Activated naive CD4-positive, alpha-beta T cell treated with anti-CD3 and anti-CD28 coated beads, Interleukin-2, amount 50 U/mL, for 24 hours (primary cell): Measurements from ENCODE around the gene SMIM24.

Experiments
- H3K27ac Mint-ChIP-seq: one replicate; pipeline ENCODE4 v1.8.0; 2021; ENCODE audit warnings: mild to moderate bottlenecking, mixed read lengths
- H3K27me3 Mint-ChIP-seq: one replicate; pipeline ENCODE4 v1.8.0; 2021; ENCODE audit warnings: mixed read lengths
- H3K36me3 Mint-ChIP-seq: one replicate; pipeline ENCODE4 v1.8.0; 2021; ENCODE audit warnings: mixed read lengths
- H3K4me1 Mint-ChIP-seq: one replicate; pipeline ENCODE4 v1.8.0; 2021; ENCODE audit warnings: mixed read lengths
- H3K4me3 Mint-ChIP-seq: one replicate; pipeline ENCODE4 v1.8.0; 2021; ENCODE audit warnings: mild to moderate bottlenecking, mixed read lengths
- H3K9me3 Mint-ChIP-seq: one replicate; pipeline ENCODE4 v1.8.0; 2021; ENCODE audit warnings: mixed read lengths

The SMIM24 gene

DNA sequence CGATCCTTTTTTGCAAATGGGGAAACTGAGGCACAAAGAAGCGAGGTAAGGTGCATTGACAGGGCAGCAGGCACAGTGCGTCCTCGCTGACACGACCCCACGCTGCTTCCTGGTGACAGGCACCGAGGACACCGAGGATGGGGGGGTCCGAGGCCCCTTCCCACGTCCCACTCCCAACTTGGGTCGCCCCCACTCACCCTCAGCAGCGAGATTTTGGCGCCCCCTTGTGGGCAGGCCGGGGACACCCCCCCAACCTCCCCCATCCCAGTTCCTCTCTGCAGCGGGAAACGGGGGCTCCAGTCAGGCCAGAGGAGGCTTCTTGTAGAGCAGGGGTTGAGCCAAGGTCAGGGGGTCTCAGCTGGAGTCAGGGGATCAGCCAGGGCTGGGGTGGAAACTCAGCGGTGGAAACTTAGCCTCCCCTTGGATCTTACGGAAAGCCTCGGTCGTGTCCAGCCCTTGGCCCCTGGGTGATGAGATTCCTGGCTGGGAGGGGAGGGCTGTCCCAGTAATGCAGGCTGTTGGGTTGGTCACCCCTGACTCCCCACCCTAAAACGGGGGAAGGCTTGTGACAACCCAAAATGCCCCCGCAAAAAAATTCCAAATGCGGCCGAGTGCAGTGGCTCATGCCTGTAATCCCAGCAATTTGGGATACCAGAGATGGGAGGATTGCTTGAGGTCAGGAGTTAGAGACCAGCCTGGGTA is 8.2 kb downstream of the SMIM24 start:
- Mint-ChIP-seq H3K27ac (no peak overlapping the region), H3K36me3 (no peaks in the 10 kb centered on the region), H3K4me1 (no peaks in the 10 kb centered on the region), H3K27me3 (no peaks in the 10 kb centered on the region), H3K9me3 (no peaks in the 10 kb centered on the region), H3K4me3 (no peak overlapping the region)

DNA sequence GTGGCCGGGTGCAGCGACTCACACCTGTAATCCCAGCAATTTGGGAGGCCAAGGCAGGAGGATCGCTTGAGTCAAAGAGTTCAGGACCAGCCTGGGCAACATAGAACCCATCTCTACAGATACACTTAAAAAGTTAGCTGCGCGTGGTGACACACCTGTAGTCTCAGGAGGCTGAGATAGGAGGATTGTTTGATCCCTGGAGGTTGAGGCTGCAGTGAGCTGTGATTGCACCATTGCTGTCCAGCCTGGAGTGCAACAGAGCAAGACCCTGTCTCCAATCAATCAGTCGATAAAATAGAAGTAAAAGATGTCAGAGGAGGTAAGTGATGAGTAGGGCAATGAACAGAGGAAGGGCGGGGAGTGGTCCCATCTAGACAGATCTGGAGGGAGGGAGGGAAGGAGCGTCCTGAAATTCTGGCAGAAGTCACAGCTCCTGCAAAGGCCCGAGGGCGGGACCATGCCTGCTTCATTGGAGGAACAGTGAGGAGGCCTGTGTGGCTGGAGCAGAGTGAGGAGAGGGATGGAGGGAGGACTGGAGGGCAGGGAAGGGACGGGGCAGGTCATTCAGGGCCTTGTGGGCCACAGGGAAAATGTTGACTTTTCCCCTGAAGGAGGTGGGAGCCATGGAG is 9.7 kb downstream of the SMIM24 start:
- Mint-ChIP-seq H3K27me3 (no peaks in the 10 kb centered on the region), H3K27ac (no peak overlapping the region), H3K4me3 (no peak overlapping the region), H3K4me1 (no peaks in the 10 kb centered on the region), H3K9me3 (no peaks in the 10 kb centered on the region), H3K36me3 (no peaks in the 10 kb centered on the region)

DNA sequence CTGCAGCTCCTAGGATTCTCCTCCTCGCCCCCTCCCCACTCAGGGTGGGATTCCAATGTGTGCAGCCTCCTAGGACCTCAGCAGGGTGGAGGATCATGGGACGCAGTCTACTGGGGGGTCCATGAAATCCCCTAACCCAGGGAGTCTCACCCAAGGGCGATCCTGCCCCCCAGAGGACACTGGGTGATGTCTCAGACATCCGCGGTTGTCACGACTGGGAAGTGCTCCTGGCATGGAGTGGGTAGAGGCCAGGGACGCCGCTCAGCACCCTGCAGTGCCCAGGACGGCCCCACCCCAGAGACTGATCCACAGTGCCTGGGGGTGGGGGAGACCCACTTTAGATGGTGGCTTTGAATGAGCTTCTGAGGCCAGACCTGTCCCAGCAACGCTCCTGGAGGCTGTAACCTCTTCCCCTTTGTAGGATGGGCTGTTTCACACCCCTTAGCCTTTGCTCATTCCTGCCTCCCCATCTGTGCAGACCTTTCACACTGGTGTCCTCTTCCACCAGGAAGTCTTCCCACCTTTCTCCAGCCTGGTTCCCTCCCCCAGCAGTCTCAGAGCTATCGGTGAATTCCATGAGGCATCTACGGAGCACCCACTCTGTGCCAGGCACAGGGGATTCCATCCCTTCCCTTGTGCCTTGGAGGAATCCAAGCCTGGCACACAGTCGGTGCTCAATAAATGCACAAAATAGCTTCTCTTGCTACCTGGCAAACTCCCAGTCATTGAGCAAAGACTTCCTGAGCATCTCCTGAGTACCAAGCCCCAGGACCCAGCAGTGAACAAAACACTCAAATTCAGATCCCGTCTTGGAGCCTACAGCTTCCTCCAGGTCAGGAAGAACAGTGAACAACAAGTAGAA is 10.5 kb downstream of the SMIM24 start:
- Mint-ChIP-seq H3K36me3 (no peaks in the 10 kb centered on the region), H3K9me3 (no peaks in the 10 kb centered on the region), H3K4me1 (no peaks in the 10 kb centered on the region), H3K27me3 (no peaks in the 10 kb centered on the region), H3K27ac (no peak overlapping the region), H3K4me3 (no peak overlapping the region)

DNA sequence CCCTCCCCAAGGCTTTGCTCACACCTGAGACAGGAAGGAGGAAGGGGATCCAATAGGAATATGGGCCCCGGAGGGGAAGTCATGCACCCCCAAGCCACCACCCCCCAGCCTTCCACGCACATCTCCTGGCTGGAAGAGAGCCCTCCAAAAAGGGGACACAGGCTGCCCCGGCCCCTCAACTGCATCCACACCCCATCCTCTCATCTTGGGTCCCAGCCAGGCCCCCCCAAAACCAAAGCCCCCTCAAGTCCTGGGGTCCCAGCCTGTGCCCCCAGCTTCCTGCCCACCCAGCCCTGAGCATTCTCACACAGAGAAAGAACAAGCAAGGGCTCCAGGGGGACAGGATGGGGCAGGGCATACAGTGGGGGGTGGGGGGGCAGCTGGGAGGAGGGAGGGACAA is 12.1 kb downstream of the SMIM24 start:
- H3K4me1 Mint-ChIP-seq, result no peaks in the 10 kb centered on the region
- H3K27ac Mint-ChIP-seq, result no peak overlapping the region
- H3K27me3 Mint-ChIP-seq, result no peaks in the 10 kb centered on the region
- no peaks in the 10 kb centered on the region for H3K9me3 Mint-ChIP-seq
- H3K4me3 Mint-ChIP-seq, result no peak overlapping the region
- H3K36me3 Mint-ChIP-seq, result no peaks in the 10 kb centered on the region

- H3K36me3 Mint-ChIP-seq, result peaks cover 3% of the 10 kb centered on the region
- no peaks in the 10 kb centered on the region for H3K27me3 Mint-ChIP-seq
- H3K9me3 Mint-ChIP-seq, result no peaks in the 10 kb centered on the region
- no peak overlapping the region for H3K4me3 Mint-ChIP-seq
- no peak overlapping the region for H3K27ac Mint-ChIP-seq
- H3K4me1 Mint-ChIP-seq, result no peaks in the 10 kb centered on the region
Measured at GRCh38 chr19:3467437-3468198, 12.7 kb downstream of the SMIM24 start.

- Mint-ChIP-seq H3K4me1 (no peaks in the 10 kb centered on the region), H3K27me3 (no peaks in the 10 kb centered on the region), H3K9me3 (no peaks in the 10 kb centered on the region), H3K27ac (no peak overlapping the region), H3K36me3 (peaks cover 3% of the 10 kb centered on the region), H3K4me3 (no peak overlapping the region)
Measured at GRCh38 chr19:3466635-3467034, 13.7 kb downstream of the SMIM24 start.

GRCh38 chr19:3465552-3465951 is 14.8 kb downstream of the SMIM24 start:
- Mint-ChIP-seq H3K27ac (no peak overlapping the region), H3K27me3 (no peaks in the 10 kb centered on the region), H3K36me3 (peaks cover 3% of the 10 kb centered on the region), H3K4me1 (no peaks in the 10 kb centered on the region), H3K4me3 (no peak overlapping the region), H3K9me3 (no peaks in the 10 kb centered on the region)

DNA sequence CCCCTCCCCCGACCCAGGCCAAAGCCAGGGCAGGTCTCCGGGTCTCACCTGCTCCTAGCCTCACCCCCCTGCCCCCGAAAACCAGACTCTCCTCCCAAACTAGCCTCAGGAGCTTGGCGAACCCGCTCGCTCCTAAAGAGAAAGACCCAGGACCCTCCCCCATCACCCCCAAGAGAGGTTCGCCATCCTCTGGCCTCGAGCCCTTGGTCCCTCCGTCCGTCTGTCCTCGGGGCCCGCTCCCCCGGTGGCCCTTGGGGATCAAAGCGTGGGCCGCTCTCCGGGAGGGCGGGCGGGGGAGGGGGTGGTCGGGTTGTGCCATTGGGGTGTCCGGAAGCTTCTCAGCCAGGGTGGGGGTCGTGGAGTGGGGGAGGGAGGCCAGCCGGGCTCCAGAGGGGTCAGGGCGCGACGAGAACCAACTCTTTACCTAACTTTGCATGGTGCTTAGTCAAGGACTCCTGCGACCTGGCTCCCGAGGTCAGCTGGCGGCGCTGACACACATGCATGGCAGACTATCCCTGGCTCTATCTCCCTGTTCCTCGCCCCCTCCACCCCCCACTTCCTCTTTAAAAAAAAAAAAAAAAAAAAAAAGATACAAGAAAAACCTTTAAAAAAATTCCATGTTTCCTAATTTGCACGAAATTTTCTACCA is 15.6 kb downstream of the SMIM24 start:
- H3K36me3 Mint-ChIP-seq, result peaks cover 3% of the 10 kb centered on the region
- no peaks in the 10 kb centered on the region for H3K4me1 Mint-ChIP-seq
- no peak overlapping the region for H3K4me3 Mint-ChIP-seq
- H3K9me3 Mint-ChIP-seq, result no peaks in the 10 kb centered on the region
- H3K27me3 Mint-ChIP-seq, result no peaks in the 10 kb centered on the region
- no peak overlapping the region for H3K27ac Mint-ChIP-seq

DNA sequence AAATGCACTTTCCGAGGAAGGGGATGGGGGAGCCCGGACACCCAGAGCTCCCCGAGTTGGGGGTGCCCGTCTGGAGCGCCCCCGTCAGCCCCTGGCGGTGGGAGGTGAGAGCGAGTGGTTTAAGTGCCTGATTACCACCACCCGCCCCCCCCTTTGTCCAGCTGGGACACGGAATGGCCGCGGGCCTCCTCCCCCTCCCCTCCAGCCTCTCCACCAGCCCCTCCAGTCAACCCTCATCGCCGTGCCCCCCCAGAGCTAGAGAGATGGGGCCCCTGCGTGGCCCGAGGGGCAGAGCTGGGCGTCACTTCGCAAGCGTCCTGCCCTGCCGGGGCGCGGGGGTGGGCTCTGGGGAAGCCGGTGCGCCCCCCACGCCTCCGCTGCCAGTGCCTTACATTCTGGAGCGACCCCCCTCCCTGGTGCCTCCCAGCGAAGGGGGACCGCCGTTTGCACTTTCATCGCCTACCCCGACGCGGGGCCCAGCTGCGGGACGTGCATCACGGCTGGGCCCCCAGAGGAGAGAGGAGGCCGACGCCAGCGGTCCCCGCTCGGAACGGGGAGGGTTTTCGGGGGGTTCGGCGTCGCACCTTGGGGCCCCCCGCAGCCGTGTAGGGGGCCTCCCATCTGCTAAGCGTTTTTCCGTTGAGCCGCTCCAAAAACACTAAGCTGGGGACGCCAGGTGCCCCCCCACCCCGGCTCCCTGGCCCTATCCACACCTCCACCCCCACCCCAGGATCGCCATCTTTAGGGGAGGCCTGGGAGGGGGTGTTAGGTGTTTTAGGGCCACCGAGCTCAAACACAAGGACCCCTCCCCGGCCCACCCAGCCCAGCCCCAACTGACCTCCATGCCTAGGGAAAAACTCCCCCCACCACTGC is 16.4 kb downstream of the SMIM24 start:
- H3K27me3 Mint-ChIP-seq, result no peaks in the 10 kb centered on the region
- H3K4me1 Mint-ChIP-seq, result no peaks in the 10 kb centered on the region
- H3K27ac Mint-ChIP-seq, result no peak overlapping the region
- no peaks in the 10 kb centered on the region for H3K9me3 Mint-ChIP-seq
- peaks cover 3% of the 10 kb centered on the region for H3K36me3 Mint-ChIP-seq
- no peak overlapping the region for H3K4me3 Mint-ChIP-seq

DNA sequence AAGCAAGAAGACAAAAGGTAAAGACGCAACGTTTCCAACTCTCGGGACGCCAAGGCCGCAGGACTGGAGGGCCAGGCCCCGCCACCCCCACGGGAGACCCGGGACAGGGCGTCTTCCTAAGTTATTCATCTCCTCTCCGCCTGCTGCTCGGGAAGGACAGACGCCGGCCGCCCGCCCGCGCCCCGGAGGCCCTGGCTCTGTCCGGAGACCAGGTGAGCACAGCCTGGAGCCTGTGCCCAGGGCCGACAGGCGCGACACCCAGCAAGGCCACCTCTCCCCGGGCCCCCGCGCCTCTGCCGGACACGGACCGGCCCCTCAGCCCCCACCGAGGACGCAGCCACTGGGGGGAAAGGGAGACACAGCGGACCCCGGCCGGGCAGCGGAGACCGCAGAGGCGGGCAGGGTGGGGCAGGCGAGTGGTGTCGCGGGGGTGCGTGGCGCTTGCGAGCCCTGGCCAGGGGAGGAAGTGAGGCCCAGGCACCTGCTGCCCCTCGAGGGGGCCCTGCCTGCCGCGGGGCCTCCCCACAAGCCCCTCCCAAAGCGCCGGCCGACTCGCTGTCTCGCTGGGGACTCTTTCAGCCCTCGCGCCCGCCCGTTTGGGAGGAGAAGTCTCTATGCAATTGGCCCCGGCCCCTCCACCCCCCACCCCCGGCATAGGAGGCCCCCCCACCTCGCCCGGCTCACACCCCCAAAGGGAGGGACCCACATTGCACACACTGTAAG is 17.2 kb downstream of the SMIM24 start:
- H3K4me1 Mint-ChIP-seq, result no peaks in the 10 kb centered on the region
- no peaks in the 10 kb centered on the region for H3K27me3 Mint-ChIP-seq
- H3K27ac Mint-ChIP-seq, result no peak overlapping the region
- H3K36me3 Mint-ChIP-seq, result peaks cover 3% of the 10 kb centered on the region
- H3K9me3 Mint-ChIP-seq, result no peaks in the 10 kb centered on the region
- H3K4me3 Mint-ChIP-seq, result no peak overlapping the region

GRCh38 chr19:3459965-3460582 is 20.3 kb downstream of the SMIM24 start:
- Mint-ChIP-seq H3K27me3 (no peaks in the 10 kb centered on the region), H3K27ac (no peak overlapping the region), H3K36me3 (peaks cover 3% of the 10 kb centered on the region), H3K4me1 (no peaks in the 10 kb centered on the region), H3K9me3 (no peaks in the 10 kb centered on the region), H3K4me3 (no peak overlapping the region)

DNA sequence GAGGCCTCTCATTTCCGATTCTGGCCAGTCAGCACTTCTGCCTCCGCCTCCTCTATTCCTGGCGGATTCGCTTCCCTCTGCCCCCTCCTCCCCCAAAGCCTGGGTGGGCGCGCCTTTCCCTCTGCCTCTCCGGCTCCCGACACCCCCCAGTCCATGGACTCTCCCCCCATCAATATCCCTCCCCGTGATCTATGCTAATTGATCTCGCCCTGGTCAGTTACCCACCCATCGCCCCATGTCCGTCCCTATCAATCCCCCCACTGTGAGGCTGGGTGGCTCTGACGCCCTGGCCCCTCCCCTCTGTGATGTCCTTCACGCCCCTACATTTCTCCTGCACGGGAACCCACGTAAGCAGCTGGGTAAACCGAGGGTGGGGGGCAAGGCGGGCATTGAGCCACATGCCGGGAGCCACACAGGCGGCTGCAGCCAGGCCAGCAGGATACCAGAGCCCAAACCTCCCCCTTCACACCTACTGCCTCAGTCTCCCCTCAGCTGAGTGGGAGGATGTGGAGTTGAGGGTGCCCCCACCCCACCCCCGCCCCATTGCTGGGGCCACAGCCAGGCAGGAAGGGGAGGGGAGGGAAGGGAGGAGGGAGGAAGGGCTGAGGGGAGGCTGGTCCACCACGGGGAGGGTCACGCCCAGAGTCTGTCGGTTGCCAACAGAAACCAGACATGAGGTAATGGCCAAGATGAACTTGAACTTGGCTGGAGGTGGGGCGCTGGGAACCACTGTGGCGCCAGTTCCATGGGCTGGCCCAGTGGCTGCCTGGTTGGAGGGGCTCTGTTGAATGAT is 21.0 kb downstream of the SMIM24 start:
- Mint-ChIP-seq H3K27me3 (no peaks in the 10 kb centered on the region), H3K4me1 (no peaks in the 10 kb centered on the region), H3K27ac (no peak overlapping the region), H3K36me3 (peaks cover 3% of the 10 kb centered on the region), H3K4me3 (no peak overlapping the region), H3K9me3 (no peaks in the 10 kb centered on the region)
